C4-2B (cell line): Measurements from ENCODE around the gene CRACDL.

Source experiments
- H3K27ac ChIP-seq: fragments of 450-650 bp; 2 replicates; pipeline ENCODE4 v1.5.1; 2017
- CTCF ChIP-seq: fragments of 450-650 bp; conservative IDR thresholded peaks from 2 replicates; pipeline ENCODE4 v1.5.1; 2017; ENCODE audit warnings: mild to moderate bottlenecking
- ZFX ChIP-seq: fragments of 450-650 bp; IDR thresholded peaks from 2 replicates; pipeline ENCODE4 v1.6.1; 2017

The CRACDL gene

GRCh38 chr2:98932778-98933343 lies 3.2 kb downstream of the CRACDL start:
- TF ChIP-seq CTCF (no peak), ZFX (no peak)
- no peak overlapping the region for H3K27ac ChIP-seq

DNA sequence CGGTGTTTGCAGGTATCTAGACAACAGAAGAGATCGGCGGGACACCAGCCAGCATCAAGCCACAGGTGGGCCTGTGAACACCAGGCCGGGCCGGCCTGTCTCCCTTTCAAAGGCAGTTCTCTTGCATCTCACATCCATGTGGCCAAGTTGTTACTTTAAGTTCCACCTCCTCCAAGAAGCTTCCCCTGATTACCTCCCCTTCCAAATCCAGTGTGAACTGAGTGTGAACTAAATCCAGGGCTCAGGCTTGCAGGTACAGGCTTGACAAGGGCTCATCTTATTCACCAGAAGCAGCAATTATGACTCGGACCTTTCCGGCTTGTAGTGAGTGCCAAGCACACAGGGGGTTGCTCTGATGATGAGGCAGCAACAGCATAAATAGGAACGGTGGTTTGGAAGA lies 3.9 kb downstream of the CRACDL start:
- H3K27ac ChIP-seq = no peak overlapping the region
- TF ChIP-seq ZFX = no peak
- no peak for TF ChIP-seq CTCF

DNA sequence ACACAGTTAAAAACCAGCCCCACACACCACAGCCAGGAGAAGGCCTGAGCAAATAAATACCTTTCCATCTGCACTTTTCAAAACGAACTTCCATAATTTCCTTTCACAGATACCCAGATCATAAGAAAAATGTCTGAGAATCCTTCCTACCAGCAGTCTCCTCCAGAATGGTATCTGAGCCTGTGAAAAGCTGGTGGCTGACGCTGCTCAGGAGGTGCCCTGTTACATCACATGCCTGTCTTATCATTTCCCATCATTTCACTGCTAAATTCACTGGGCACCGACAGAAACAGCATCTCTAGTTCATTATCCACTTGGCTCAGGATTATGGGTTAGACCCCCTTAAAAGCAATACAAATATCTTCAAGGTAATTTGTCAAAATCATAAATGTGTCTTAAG lies 4.4 kb downstream of the CRACDL start:
- TF ChIP-seq ZFX (no peak), CTCF (no peak)
- H3K27ac ChIP-seq = no peak overlapping the region

GRCh38 chr2:98929920-98930319 lies 6.1 kb downstream of the CRACDL start:
- TF ChIP-seq CTCF (no peak), ZFX (no peak)
- no peak overlapping the region for H3K27ac ChIP-seq

- no peak for TF ChIP-seq ZFX
- TF ChIP-seq CTCF = no peak
- no peak overlapping the region for H3K27ac ChIP-seq
Observed at GRCh38 chr2:98928242-98928641, 7.8 kb downstream of the CRACDL start.

DNA sequence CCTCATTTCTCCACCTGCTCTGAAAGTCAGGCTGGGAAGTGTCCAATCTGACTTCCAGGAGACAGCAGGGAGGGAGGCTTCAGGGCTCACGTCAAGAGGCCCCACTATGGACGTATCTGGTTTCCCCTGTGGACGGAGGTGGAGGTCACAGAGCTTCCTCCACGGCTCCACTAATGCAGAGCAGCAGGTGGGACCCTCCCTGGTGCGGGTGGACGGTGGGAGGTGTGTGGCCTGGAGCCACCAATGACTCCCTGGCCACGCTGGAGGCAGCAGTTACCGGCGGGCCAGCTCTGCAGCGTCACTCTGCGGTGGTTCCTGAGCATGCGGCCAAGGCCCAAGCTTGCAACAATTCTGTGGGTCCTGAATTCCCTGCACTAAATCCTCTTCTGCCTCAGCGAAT lies 9.0 kb downstream of the CRACDL start:
- TF ChIP-seq CTCF = no peak
- TF ChIP-seq ZFX = no peak

DNA sequence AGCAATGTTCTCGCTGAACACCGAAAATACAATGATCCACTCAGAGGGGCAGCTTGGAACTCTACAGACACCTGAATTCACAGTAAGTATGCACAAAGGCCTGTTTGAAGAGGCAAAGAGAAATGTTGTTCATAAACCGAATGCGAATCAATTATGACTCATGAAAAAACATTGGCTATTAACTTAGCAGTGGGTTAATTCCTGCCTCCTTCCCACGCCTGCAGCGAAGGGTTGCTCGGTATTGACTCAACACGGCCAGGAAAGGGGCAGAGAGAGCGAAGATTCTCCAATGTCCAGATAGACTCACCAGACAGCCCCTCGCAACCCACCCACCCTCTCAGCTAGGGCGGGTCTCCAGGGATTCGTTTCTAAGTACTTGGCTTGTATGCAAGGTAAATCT lies 9.4 kb downstream of the CRACDL start:
- no peak for TF ChIP-seq ZFX
- no peak for TF ChIP-seq CTCF
- H3K27ac ChIP-seq = no peak overlapping the region

More for the DNA sequence above, 9.0 kb downstream of the CRACDL start:
- H3K27ac ChIP-seq = no peak overlapping the region
